ENCODE data around the gene CMIP. TPM values are rescaled to one million over a fixed set of nuclear protein-coding genes. Genes with fewer than 3 reads are reported as not detected.

The CMIP gene
- total RNA-seq, 1 experiment from 2014 or later = 4.9 TPM

- no peak for DNase-seq (ENCODE audit: extremely low read depth, low read depth)
Observed at GRCh38 chr16:81526199-81526598, 81.6 kb downstream of the CMIP start.

GRCh38 chr16:81526935-81527334, 82.3 kb downstream of the CMIP start:
- no peak for DNase-seq (ENCODE audit: extremely low read depth, low read depth)

- DNase-seq (ENCODE audit: extremely low read depth, low read depth) = no peak
Observed at GRCh38 chr16:81527477-81528178, 83.0 kb downstream of the CMIP start.

GRCh38 chr16:81528256-81528655, 83.6 kb downstream of the CMIP start:
- DNase-seq (ENCODE audit: extremely low read depth, low read depth) = no peak

- DNase-seq (ENCODE audit: extremely low read depth, low read depth) = no peak
Observed at GRCh38 chr16:81530296-81530721, 85.7 kb downstream of the CMIP start.

- no peak for DNase-seq (ENCODE audit: extremely low read depth, low read depth)
Observed at GRCh38 chr16:81530814-81531213, 86.2 kb downstream of the CMIP start.

- DNase-seq (ENCODE audit: extremely low read depth, low read depth) = no peak
Observed at GRCh38 chr16:81531419-81531821, 86.8 kb downstream of the CMIP start.

- no peak for DNase-seq (ENCODE audit: extremely low read depth, low read depth)
Observed at GRCh38 chr16:81532491-81533174, 88.0 kb downstream of the CMIP start.

- DNase-seq (ENCODE audit: extremely low read depth, low read depth) = no peak
Observed at GRCh38 chr16:81533175-81533507, 88.5 kb downstream of the CMIP start.

GRCh38 chr16:81535679-81536360, 91.2 kb downstream of the CMIP start:
- no peak for DNase-seq (ENCODE audit: extremely low read depth, low read depth)

GRCh38 chr16:81536648-81537047, 92.0 kb downstream of the CMIP start:
- DNase-seq (ENCODE audit: extremely low read depth, low read depth) = no peak

GRCh38 chr16:81537721-81538561, 93.3 kb downstream of the CMIP start:
- DNase-seq (ENCODE audit: extremely low read depth, low read depth) = no peak

- no peak for DNase-seq (ENCODE audit: extremely low read depth, low read depth)
Observed at GRCh38 chr16:81539009-81539758, 94.6 kb downstream of the CMIP start.

GRCh38 chr16:81539759-81540472, 95.3 kb downstream of the CMIP start:
- no peak for DNase-seq (ENCODE audit: extremely low read depth, low read depth)

GRCh38 chr16:81541314-81541713, 96.7 kb downstream of the CMIP start:
- DNase-seq (ENCODE audit: extremely low read depth, low read depth) = no peak

GRCh38 chr16:81542609-81543570, 98.3 kb downstream of the CMIP start:
- no peak for DNase-seq (ENCODE audit: extremely low read depth, low read depth)

- no peak for DNase-seq (ENCODE audit: extremely low read depth, low read depth)
Observed at GRCh38 chr16:81543571-81543970, 99.0 kb downstream of the CMIP start.

GRCh38 chr16:81544261-81544660, 99.7 kb downstream of the CMIP start:
- DNase-seq (ENCODE audit: extremely low read depth, low read depth) = no peak

Measured in NCI-H460 (cell line).